ENCODE results near the gene SLC25A28.

DNA sequence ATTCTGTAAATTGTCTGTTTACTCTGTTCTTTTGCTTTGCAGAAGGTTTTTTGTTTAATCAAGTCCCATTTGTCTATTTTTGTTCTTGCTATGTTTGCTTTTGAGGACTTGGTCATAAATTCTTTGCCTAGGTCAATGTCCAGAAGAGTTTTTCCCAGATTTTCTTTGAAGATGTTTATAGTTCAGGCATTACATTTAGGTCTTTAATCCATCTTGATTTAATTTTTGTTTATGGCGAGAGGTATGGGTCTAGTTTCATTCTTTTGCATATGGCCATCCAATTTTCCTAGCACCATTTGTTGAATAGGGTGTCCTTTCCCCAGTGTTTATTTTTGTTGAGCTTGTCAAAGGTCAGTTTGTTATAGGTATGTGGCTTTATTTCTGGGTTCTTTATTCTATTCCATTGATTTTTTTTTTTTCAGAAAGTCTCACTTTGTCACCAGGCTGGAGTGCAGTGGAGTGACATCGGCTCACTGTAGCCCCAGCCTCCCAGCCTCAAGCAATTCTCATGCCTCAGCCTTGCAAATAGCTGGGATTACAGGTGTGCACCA lies 27.4 kb upstream of the SLC25A28 start:
- TF ChIP-seq, protein P1, sequence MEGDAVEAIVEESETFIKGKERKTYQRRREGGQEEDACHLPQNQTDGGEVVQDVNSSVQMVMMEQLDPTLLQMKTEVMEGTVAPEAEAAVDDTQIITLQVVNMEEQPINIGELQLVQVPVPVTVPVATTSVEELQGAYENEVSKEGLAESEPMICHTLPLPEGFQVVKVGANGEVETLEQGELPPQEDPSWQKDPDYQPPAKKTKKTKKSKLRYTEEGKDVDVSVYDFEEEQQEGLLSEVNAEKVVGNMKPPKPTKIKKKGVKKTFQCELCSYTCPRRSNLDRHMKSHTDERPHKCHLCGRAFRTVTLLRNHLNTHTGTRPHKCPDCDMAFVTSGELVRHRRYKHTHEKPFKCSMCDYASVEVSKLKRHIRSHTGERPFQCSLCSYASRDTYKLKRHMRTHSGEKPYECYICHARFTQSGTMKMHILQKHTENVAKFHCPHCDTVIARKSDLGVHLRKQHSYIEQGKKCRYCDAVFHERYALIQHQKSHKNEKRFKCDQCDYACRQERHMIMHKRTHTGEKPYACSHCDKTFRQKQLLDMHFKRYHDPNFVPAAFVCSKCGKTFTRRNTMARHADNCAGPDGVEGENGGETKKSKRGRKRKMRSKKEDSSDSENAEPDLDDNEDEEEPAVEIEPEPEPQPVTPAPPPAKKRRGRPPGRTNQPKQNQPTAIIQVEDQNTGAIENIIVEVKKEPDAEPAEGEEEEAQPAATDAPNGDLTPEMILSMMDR (IDR thresholded peaks at IDR 0.05): no peak
- no peak for TF ChIP-seq POLR2A (IDR thresholded peaks at IDR 0.05)
